ENCODE results near the gene SNPH.

DNA sequence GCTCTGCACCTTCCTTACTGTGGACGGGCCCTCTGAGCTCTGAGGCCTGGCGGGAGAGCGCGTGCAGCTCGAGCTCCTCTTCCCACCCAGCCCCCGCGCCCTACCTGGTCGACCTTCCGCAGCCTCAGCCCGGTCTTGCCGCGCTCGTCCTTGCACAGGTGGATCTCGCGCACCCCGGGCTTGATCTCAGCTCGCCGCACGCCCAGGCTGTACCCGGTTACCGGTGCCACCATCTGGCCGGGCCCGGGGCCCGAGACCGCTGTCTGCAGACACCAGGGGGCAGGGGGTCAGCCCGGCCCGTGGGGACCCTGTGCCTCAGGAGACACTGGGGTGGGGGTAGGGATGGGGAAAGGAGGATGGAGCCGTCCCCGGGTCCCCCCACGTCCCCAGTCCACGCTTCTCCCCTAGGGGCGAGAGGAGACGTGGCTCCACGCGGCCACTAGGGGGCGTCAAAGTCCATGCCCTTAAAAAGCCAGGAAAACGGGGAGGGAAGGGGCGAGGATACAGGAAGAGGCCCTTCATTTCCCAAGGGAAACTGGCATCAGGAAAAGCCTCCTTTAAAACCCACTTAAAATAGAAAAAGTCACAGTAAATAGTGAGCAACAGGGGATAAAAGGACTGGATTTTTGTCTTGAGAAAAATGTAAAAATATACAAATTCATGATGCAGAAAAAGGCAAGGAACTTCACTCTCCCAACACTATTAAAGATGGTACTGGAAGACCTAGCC, 47.3 kb downstream of the SNPH start:
- TF ChIP-seq, protein P1, sequence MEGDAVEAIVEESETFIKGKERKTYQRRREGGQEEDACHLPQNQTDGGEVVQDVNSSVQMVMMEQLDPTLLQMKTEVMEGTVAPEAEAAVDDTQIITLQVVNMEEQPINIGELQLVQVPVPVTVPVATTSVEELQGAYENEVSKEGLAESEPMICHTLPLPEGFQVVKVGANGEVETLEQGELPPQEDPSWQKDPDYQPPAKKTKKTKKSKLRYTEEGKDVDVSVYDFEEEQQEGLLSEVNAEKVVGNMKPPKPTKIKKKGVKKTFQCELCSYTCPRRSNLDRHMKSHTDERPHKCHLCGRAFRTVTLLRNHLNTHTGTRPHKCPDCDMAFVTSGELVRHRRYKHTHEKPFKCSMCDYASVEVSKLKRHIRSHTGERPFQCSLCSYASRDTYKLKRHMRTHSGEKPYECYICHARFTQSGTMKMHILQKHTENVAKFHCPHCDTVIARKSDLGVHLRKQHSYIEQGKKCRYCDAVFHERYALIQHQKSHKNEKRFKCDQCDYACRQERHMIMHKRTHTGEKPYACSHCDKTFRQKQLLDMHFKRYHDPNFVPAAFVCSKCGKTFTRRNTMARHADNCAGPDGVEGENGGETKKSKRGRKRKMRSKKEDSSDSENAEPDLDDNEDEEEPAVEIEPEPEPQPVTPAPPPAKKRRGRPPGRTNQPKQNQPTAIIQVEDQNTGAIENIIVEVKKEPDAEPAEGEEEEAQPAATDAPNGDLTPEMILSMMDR (IDR thresholded peaks at IDR 0.05), result peak; percentile 96 to 100 (median 99)
- TF ChIP-seq POLR2A (IDR thresholded peaks at IDR 0.05), result no peak
